DND-41 (cell line): Measurements from ENCODE around the gene SHROOM2.

ENCODE experiments used
- ATAC-seq: fragments of 200-7000 bp; cut with Tn5 transposase; 3 replicates; pipeline ENCODE4 v1.9.1; 2021; ENCODE audit warnings: low read depth; ENCODE audit not compliant: insufficient read depth
- DNase-seq: peaks from one replicate; pipeline ENCODE4 v3.0.0-alpha.2; 2020
- H2AFZ ChIP-seq: 2 replicates; pipeline ENCODE4 v1.6.0; 2012; ENCODE audit warnings: low read depth, low read length
- H3K27ac ChIP-seq: 2 replicates; pipeline ENCODE4 v1.5.1; 2012; ENCODE audit warnings: low read length, inconsistent platforms
- H3K27me3 ChIP-seq: fragments of 200-600 bp; sonication (generic); 2 replicates; pipeline ENCODE4 v1.6.0; 2012; ENCODE audit warnings: low read length, mild to moderate bottlenecking, inconsistent platforms; ENCODE audit not compliant: insufficient read depth, poor library complexity
- H3K36me3 ChIP-seq: 2 replicates; pipeline ENCODE4 v1.5.1; 2012; ENCODE audit warnings: low read length, inconsistent platforms; ENCODE audit not compliant: insufficient read depth
- H3K4me1 ChIP-seq: 2 replicates; pipeline ENCODE4 v1.5.1; 2012; ENCODE audit warnings: mild to moderate bottlenecking, low read length; ENCODE audit not compliant: insufficient read depth
- H3K4me2 ChIP-seq: 2 replicates; pipeline ENCODE4 v1.6.0; 2012; ENCODE audit warnings: mild to moderate bottlenecking, moderate library complexity, low read length, inconsistent platforms; ENCODE audit not compliant: insufficient read depth
- H3K4me3 ChIP-seq, 2 experiments: fragments of 200-600 bp in 1 of 2; shearing (Covaris generic) in 1 of 2; 2 replicates each; pipeline ENCODE4 v1.5.1; 2012 to 2016; ENCODE audit warnings: inconsistent platforms in 2 of 2, low read length in 2 of 2, mild to moderate bottlenecking in 2 of 2, low read depth in 1 of 2, moderate library complexity in 1 of 2
- H3K79me2 ChIP-seq: 2 replicates; pipeline ENCODE4 v1.6.0; 2012; ENCODE audit warnings: low read length, inconsistent platforms; ENCODE audit not compliant: insufficient read depth
- H3K9ac ChIP-seq: 2 replicates; pipeline ENCODE4 v1.6.0; 2012; ENCODE audit warnings: low read depth, mild to moderate bottlenecking, inconsistent platforms, low read length, moderate library complexity
- H3K9me3 ChIP-seq: 2 replicates; pipeline ENCODE4 v1.5.1; 2012; ENCODE audit warnings: low read length, moderate library complexity, mild to moderate bottlenecking, inconsistent platforms; ENCODE audit not compliant: insufficient read depth, severe bottlenecking
- H4K20me1 ChIP-seq: 2 replicates; pipeline ENCODE4 v1.6.0; 2012; ENCODE audit warnings: low read length; ENCODE audit not compliant: insufficient read depth
- CTCF ChIP-seq: IDR thresholded peaks from 2 replicates; pipeline ENCODE4 v1.5.1; 2012; ENCODE audit warnings: borderline replicate concordance, low read length, moderate library complexity, mild to moderate bottlenecking; ENCODE audit not compliant: poor library complexity, severe bottlenecking; ENCODE audit errors: extremely low read depth
- EZH2 ChIP-seq: IDR thresholded peaks from 3 replicates; pipeline ENCODE4 v1.6.1; 2012; ENCODE audit warnings: borderline replicate concordance, low read depth, mild to moderate bottlenecking, moderate library complexity, low read length, inconsistent platforms; ENCODE audit not compliant: severe bottlenecking

SHROOM2 gene

DNA sequence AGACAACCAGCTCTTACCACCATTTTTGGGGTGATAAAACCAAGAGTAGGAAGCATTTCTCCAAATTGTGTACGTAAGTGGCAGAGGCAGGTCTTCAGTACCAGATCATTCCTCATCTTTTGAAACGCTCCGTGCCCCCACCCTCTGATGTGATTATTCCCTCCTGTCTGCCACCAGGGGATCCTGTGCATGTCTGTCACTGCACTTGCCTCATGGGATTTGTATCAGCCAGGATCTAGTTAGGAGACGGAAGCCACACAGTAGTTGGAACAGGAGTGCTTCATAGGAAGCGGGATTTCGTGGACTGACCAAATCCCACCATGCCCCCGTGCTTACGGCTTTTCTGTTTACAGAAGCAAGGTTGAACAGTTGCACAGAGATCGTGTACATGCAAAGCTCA is 75.5 kb downstream of the SHROOM2 start:
- no peak for TF ChIP-seq CTCF
- no peak for TF ChIP-seq EZH2
- Histone ChIP-seq H3K36me3 (no peaks in the 10 kb centered on the region), H3K9ac (no peak overlapping the region), H3K4me1 (no peaks in the 10 kb centered on the region), H2AFZ (no peak overlapping the region), H3K9me3 (no peaks in the 10 kb centered on the region), H4K20me1 (no peaks in the 10 kb centered on the region), H3K4me3 (no peak overlapping the region), H3K27ac (no peak overlapping the region), H3K79me2 (no peaks in the 10 kb centered on the region), H3K27me3 (no peaks in the 10 kb centered on the region), H3K4me2 (no peak overlapping the region)
- DNase-seq, result no peak
- ATAC-seq, result no peak

DNA sequence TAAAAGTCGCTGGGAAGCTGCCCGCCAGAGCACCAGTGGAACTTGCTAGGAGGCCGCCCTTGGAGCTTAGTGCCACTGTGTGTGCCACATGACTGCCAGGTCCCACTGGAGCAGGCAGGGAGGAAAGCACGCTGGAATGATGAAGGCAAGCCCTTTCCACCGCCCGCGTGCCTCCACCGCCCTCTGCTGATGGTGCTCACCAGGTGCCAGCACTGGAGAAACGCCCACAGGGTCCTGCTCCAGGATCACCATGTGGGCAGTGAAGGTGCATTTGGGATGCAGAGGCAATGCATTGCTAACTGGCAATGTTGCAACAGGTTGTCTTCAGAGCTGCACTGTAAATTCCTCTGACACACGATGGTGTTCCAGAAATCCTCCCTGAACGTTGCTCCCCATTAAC is 76.3 kb downstream of the SHROOM2 start:
- no peak overlapping the region for H3K9ac ChIP-seq
- H3K36me3 ChIP-seq, result no peaks in the 10 kb centered on the region
- no peaks in the 10 kb centered on the region for H4K20me1 ChIP-seq
- no peak overlapping the region for H3K27ac ChIP-seq
- H3K4me3 ChIP-seq, result no peak overlapping the region
- H3K4me2 ChIP-seq, result no peak overlapping the region
- H3K4me1 ChIP-seq, result no peaks in the 10 kb centered on the region
- H3K9me3 ChIP-seq, result no peaks in the 10 kb centered on the region
- no peaks in the 10 kb centered on the region for H3K27me3 ChIP-seq
- no peak overlapping the region for H2AFZ ChIP-seq
- H3K79me2 ChIP-seq, result no peaks in the 10 kb centered on the region
- TF ChIP-seq CTCF, result no peak
- no peak for TF ChIP-seq EZH2
- DNase-seq (no peak), ATAC-seq (no peak)

- Histone ChIP-seq H3K27me3 (no peaks in the 10 kb centered on the region), H3K9me3 (no peaks in the 10 kb centered on the region), H4K20me1 (no peaks in the 10 kb centered on the region), H3K79me2 (no peaks in the 10 kb centered on the region), H3K4me2 (no peak overlapping the region), H3K36me3 (no peaks in the 10 kb centered on the region), H3K4me3 (no peak overlapping the region), H2AFZ (no peak overlapping the region), H3K9ac (no peak overlapping the region), H3K4me1 (no peaks in the 10 kb centered on the region), H3K27ac (no peak overlapping the region)
- DNase-seq, result no peak
- ATAC-seq, result no peak
- TF ChIP-seq CTCF, result no peak
- TF ChIP-seq EZH2, result no peak
These were observed 76.7 kb downstream of the SHROOM2 start for GRCh38 chrX:9862953-9863352.

DNA sequence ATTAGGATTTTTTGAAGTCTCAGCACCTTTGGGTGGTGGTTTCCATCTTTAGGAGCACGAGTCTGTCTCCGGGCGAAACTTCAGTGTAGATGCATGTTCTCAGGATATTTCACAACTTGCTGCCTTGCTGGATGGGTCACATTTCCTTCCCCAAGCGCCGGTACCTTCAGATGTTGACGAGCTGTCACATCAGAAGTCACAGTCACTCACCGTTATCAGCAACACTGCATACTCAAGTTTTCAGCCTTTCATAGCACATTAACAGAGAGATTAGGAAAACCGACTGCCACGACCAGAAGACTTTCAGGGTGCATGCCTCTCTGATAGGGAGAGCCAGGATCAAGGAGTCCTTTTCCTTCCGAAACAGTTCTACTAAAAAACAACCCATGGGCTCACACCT is 77.8 kb downstream of the SHROOM2 start:
- DNase-seq (no peak), ATAC-seq (no peak)
- Histone ChIP-seq H3K4me3 (no peak overlapping the region), H3K9ac (no peak overlapping the region), H3K4me2 (no peak overlapping the region), H3K36me3 (no peaks in the 10 kb centered on the region), H3K9me3 (no peaks in the 10 kb centered on the region), H4K20me1 (no peaks in the 10 kb centered on the region), H3K79me2 (no peaks in the 10 kb centered on the region), H3K27me3 (no peaks in the 10 kb centered on the region), H3K27ac (no peak overlapping the region), H3K4me1 (no peaks in the 10 kb centered on the region), H2AFZ (no peak overlapping the region)
- TF ChIP-seq CTCF (no peak), EZH2 (no peak)
